Hematopoietic multipotent progenitor cell (in vitro differentiated cells): Measurements from ENCODE around the gene UNK. TPM values are rescaled to one million over a fixed set of nuclear protein-coding genes. Genes with fewer than 3 reads are reported as not detected.

ENCODE experiments used
- DNase-seq, 3 donors: peaks; one replicate each; pipeline ENCODE4 v3.0.0-alpha.2; 2011 to 2015; ENCODE audit warnings: low read depth in 2 of 3, low spot score in 2 of 3
- total RNA-seq: library from RNA; depleted of rRNA; stranded (reverse); fragments of >200 nt; gene quantifications from one replicate; pipeline ENCODE4 v1.2.3, GENCODE V29; 2012

The UNK gene
- total RNA-seq, 1 donor = 34.7 TPM

DNA sequence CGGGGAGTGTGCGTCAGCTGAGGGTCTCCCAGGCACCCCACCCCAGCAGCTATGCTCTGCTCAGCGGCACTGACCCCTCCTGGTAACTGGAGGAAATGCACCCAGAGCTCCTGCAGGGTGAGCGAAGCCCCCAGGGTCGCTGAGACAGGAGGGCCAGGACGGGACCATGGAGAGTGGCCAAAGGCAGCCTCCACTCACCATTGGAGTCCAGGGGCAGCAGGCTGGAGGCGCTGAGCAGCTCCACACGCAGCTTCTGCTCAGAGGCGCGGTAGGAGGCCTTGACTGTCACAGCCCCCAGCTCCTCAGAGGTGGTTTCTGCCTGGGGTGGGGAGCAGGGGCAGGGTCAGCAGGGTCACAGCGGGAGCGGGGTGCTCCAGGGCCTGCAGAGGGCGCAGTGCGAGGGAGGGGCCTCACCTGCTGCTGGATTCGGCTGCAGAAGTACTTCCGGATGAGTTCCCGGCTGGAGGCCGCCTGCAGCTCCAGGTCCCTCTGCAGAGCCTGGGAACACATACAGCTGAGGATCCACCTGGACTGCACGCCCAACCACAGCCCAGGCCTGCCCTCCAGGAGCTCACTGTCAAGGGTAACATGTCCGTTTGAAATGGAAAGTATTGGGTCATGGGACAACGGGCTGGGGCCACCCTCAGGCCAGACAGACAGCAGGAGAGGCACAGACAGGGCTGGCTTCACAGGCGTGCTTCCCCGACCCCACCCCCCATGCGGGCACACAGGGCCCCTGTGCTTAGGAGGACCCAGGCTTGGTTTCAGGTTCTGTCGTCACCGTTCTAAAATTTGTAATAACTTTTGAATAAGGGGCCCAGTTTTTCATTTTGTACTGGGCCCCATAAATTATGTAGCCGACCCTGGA, 45.8 kb downstream of the UNK start:
- DNase-seq = peak in 1 of 3 donors; percentile 39

- no peak for DNase-seq
Observed at GRCh38 chr17:75831032-75831571, 46.5 kb downstream of the UNK start.

DNA sequence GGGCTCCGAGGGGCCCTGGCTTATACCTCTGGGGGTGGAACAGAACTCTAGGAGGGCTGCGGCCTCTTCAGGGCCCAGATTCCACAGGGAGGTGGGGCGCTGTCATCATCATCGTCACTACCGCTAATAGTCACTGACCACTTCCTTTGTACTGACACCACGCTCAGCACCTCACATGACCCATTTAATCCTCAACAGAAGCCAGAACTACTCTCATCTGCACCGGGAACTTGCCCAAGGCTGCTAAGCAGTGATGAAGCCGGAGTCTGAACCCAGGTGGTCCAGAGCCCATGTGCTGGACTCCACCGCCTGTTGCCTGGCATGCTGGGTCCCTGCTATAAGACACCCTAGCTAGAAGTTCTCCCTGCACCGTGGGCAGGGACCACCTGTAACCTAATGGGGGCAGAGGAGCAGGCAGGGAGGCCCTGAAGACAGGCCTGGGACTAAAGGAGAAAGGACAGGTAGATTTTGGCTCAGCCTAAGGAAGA, 47.6 kb downstream of the UNK start:
- peak in 1 of 3 donors; percentile 33 for DNase-seq

GRCh38 chr17:75832652-75833400, 48.2 kb downstream of the UNK start:
- peak in 1 of 3 donors; percentile 42 for DNase-seq

- no peak for DNase-seq
Observed at GRCh38 chr17:75834279-75834920, 49.8 kb downstream of the UNK start.

DNA sequence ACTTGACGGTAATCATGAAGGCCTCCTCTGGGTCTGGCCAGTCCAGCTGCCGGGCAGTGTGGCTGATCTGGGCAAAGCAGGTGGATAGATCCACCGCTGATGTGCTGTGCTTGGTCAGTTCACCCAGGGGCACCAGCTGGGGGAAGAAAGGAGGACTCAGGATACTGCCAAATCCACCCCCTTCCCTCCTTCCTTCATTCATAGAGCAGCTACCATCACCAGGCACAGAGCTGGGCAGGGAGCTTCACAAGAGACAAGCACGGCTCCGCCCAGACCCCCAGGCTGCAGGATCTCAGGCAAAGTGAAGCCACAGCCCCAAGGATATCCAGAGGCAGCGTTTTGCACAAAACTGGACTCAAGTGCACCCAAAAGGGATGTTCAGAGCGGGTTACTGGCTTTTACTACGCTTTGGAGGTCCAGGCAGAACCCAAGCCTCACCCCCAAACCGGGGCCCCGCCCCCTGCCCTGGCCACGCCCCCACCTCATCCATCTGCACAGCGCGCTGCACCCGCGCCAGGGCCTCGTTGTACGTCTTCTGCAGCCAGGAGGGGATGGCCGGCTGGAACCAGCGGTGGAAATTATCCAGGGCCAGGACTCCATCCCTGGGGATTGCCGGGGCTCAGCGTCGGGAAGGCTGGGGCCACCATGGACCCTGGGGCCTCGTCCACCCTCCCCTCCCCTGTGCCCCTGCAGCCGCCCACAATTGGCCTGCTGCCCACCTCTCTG, 50.5 kb downstream of the UNK start:
- no peak for DNase-seq

GRCh38 chr17:75835654-75835987, 51.0 kb downstream of the UNK start:
- no peak for DNase-seq

- DNase-seq = no peak
Observed at GRCh38 chr17:75836605-75837004, 52.0 kb downstream of the UNK start.

- DNase-seq = no peak
Observed at GRCh38 chr17:75837899-75838298, 53.3 kb downstream of the UNK start.

- no peak for DNase-seq
Observed at GRCh38 chr17:75838410-75838809, 53.8 kb downstream of the UNK start.

GRCh38 chr17:75839942-75840798, 55.6 kb downstream of the UNK start:
- no peak for DNase-seq

GRCh38 chr17:75840799-75841164, 56.2 kb downstream of the UNK start:
- no peak for DNase-seq

DNA sequence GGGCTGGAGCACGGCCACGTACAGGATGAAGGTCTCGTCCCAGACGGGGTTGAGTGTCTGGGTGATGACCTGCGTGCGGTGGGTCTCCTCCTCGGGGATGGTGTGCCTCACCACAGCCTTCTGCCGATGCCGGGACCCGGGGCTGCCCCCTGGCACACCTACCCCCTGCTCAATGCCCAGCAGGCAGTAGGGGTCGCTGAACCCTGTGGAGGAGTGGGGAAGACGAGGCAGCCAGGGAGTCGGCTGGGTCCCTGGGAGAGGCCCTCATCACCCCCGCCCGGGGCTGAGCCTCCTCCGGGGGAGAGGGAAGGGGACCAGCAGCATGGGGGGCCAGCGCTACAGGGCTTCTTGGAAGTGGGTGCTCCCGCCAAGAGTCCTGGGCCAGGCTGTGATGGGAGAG, 57.8 kb downstream of the UNK start:
- DNase-seq = no peak

GRCh38 chr17:75842963-75843576, 58.5 kb downstream of the UNK start:
- peak in 1 of 3 donors; percentile 33 for DNase-seq

GRCh38 chr17:75843577-75844529, 59.2 kb downstream of the UNK start, which contains the start of gene UNC13D:
TSS of gene UNC13D (minus strand) at chr17:75844404. CDS start at chr17:75844337, 67 bp downstream.
- peak in 2 of 3 donors; percentile 86 to 95 for DNase-seq

- no peak for DNase-seq
Observed at GRCh38 chr17:75844530-75845057, 60.0 kb downstream of the UNK start.

DNA sequence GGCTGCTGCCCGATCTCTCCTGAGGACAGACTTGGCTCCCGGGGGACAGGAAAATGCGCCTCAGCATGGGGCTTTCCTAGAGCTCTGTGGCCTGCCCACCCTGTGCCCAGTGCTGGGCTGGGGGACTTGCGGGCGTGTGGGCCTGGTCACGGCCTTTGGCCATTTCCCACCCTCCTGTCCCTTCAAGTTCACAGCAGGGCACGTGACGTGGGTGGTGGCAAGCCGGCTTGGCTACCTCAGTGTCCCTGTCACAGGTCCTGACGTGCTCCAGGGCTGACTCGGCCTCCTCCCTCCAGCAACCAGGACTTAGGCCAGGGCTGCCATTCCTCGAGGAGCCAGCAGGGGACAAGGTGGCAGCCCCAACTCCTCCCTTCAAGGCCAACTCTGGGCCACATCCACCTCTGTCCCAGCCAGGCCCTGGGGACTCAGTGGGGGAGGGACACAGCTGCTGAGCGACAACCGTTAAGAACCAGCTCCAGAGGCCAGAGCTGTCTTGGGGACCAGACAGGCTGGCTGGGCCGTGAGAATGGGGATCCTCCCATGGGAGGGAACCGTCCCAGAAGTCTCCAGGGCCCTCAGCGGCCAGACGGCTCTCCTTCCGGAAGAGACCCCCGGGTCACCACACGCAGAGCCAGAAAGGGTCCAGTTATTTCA, 60.6 kb downstream of the UNK start:
- peak in 2 of 3 donors; percentile 81 to 89 for DNase-seq
